PC-3 (cell line): ENCODE measurements around the gene UGT1A3.

Source experiments
- CTCF ChIP-seq: fragments of 300-600 bp; sonication (generic); conservative IDR thresholded peaks from 2 replicates; pipeline ENCODE4 v1.5.1; 2017; ENCODE audit warnings: antibody characterized with exemption, low read depth, mild to moderate bottlenecking, low read length
- EZH2 ChIP-seq: fragments of 300-600 bp; sonication (generic); IDR thresholded peaks from one replicate; pipeline ENCODE4 v1.6.1; 2017; ENCODE audit warnings: antibody characterized with exemption, mild to moderate bottlenecking, low read length; ENCODE audit not compliant: unreplicated experiment

DNA sequence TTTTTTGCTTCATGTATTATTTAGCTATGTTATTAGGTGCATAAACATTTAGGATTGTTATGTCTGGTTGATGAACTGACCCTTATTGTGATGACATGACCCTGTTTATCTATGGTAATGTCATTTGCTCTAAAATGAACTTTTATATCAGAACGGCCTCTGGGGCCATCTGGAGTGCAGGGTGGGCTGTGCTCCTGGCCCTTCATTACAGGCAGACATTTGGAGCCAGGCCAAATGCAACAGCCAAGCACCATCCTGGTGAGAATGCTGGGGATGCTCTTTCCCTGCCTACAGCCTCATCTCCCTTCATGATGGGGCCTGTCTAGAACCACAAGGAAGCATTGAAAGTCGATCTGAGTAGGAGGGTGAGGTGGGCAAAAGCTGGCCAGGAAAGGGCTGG lies 87.5 kb downstream of the UGT1A3 start:
- TF ChIP-seq CTCF (no peak), EZH2 (no peak)
